ENCODE results near the gene CALD1.

CALD1 gene

GRCh38 chr7:134910968-134911367 lies 131.5 kb downstream of the CALD1 start:
- H3K4me3 ChIP-seq (ENCODE audit: control insufficient read depth, low read depth, low read length): no peak overlapping the region
- TF ChIP-seq CTCF (IDR thresholded peaks at IDR 0.05; ENCODE audit: control insufficient read depth, insufficient read depth, low read depth, low read length, missing control alignments): no peak
- DNase-seq (ENCODE audit: low read depth): no peak

GRCh38 chr7:134916171-134916883 lies 136.9 kb downstream of the CALD1 start:
- no peak for TF ChIP-seq CTCF (IDR thresholded peaks at IDR 0.05; ENCODE audit: control insufficient read depth, insufficient read depth, low read depth, low read length, missing control alignments)
- H3K4me3 ChIP-seq (ENCODE audit: control insufficient read depth, low read depth, low read length): no peak overlapping the region
- DNase-seq (ENCODE audit: low read depth): no peak

GRCh38 chr7:134919240-134919641 lies 139.8 kb downstream of the CALD1 start:
- DNase-seq (ENCODE audit: low read depth): no peak
- no peak overlapping the region for H3K4me3 ChIP-seq (ENCODE audit: control insufficient read depth, low read depth, low read length)
- no peak for TF ChIP-seq CTCF (IDR thresholded peaks at IDR 0.05; ENCODE audit: control insufficient read depth, insufficient read depth, low read depth, low read length, missing control alignments)

- DNase-seq (ENCODE audit: low read depth): peak; percentile 94
- no peak for TF ChIP-seq CTCF (IDR thresholded peaks at IDR 0.05; ENCODE audit: control insufficient read depth, insufficient read depth, low read depth, low read length, missing control alignments)
Measured at GRCh38 chr7:134920026-134920753, 140.8 kb downstream of the CALD1 start.

GRCh38 chr7:134922720-134923704 lies 143.6 kb downstream of the CALD1 start:
- DNase-seq (ENCODE audit: low read depth): no peak
- TF ChIP-seq CTCF (IDR thresholded peaks at IDR 0.05; ENCODE audit: control insufficient read depth, insufficient read depth, low read depth, low read length, missing control alignments): no peak
- no peak overlapping the region for H3K4me3 ChIP-seq (ENCODE audit: control insufficient read depth, low read depth, low read length)

More at GRCh38 chr7:134920026-134920753, 140.8 kb downstream of the CALD1 start:
- no peak overlapping the region for H3K4me3 ChIP-seq (ENCODE audit: control insufficient read depth, low read depth, low read length)

- TF ChIP-seq CTCF (IDR thresholded peaks at IDR 0.05; ENCODE audit: control insufficient read depth, insufficient read depth, low read depth, low read length, missing control alignments): no peak
- H3K4me3 ChIP-seq (ENCODE audit: control insufficient read depth, low read depth, low read length): no peak overlapping the region
- no peak for DNase-seq (ENCODE audit: low read depth)
Measured at GRCh38 chr7:134925766-134926165, 146.3 kb downstream of the CALD1 start.
